Limb (tissue), 2 donors: ENCODE results near the gene SPTBN5.

Experiments used
- DNase-seq, 2 donors: peaks; one replicate each; pipeline ENCODE4 v3.0.0-alpha.2; 2016; ENCODE audit errors: extremely low spot score in 2 of 2

Gene SPTBN5

DNA sequence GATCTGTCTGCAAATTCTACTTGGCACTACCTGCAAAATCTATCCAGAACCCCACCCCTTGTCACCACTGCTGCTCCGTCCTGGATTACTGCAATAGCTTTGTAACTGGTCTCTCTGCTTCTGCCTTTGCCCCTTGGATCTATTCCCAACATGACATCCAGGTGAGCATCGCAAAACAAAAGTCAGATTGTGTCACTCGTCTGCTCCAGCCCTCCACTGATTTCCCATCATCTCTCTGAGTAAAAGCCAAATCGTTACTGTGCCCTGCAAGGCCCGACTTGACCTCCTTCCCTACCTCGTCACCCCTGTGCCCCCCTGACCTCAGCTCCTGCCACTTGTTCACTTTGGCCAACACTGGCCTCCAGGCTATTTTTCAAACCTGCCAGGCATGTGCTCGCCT, 9.4 kb downstream of the SPTBN5 start:
- no peak for DNase-seq

DNA sequence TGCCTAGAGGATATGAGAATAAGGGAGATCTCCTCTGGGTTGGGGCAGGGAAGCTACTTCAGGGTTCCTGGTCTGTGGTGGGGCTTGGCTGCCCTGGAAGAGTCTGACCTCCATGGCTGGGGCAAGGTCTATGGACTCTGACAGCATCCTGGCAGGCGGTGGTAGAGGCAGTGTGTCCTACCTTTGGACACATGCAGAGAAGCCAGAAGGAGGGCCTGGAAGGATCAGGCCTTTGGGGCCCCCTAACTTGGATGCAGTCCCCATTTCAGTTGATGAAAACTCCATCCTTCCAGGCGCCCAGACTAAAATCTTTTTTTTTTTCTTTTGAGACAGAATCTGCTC, 10.4 kb downstream of the SPTBN5 start:
- DNase-seq, result no peak

DNA sequence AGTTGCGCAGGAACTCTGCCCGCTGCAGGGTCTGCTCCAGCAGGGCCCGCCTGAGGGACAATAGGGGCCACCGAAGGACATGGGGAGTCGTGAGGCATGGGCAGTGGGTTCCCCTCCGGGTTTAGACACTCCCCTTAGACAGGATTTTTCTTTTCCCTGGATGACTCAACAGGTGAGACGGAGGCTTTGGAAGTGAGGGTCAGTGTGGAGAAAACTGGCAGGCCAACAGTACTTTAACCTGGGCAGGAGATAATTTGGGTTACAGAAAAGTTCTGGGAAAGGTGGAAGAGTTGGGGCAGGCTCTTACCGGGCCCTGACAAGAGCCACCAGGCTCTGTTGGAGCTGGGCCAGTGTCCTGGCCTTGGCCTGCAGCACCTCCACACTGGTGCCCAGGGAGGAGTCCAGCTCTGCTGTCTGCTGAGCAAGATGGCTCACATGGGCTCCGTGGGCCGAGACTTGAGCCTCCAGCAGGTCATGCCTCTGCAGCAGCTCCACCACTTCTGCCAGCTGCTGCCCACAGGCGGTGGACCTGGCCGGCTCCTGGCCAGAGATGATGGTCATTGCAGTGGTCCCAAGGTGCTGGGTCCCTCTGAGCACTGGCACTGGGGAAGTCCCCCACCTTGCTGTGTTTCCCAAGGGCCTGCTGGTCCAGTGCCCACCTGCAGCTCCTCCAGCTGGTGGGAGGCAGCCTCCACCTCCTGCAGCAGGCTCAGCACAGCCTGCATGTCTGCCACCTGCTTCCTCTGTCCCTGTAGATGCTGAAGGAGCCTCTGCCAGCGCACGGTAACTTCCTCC, 11.0 kb downstream of the SPTBN5 start:
- DNase-seq, result no peak

- DNase-seq, result peak in 1 of 2 donors; percentile 46
These were observed 11.7 kb downstream of the SPTBN5 start for GRCh38 chr15:41881920-41882688.

DNA sequence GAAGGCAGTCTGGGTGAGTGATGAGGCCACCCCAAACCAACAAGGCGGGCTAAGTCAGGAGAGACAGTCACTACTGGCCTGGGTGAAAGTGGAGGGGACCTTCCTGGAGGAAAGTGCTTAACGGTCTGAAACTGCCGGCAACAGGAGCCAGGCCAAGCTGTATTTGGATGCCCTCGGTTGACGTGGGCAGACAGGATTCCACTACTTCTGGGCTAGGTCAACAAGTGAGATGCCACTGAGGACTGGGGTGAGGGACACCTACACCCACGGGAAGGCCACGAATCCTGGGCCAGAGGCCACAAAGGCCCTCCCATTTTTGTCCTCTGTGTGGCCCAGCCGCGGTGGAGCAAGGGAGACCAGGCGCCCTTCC, 12.3 kb downstream of the SPTBN5 start:
- DNase-seq, result no peak

- DNase-seq, result no peak
These were observed 12.8 kb downstream of the SPTBN5 start for GRCh38 chr15:41881086-41881485.

- no peak for DNase-seq
These were observed 13.5 kb downstream of the SPTBN5 start for GRCh38 chr15:41880156-41880877.

DNA sequence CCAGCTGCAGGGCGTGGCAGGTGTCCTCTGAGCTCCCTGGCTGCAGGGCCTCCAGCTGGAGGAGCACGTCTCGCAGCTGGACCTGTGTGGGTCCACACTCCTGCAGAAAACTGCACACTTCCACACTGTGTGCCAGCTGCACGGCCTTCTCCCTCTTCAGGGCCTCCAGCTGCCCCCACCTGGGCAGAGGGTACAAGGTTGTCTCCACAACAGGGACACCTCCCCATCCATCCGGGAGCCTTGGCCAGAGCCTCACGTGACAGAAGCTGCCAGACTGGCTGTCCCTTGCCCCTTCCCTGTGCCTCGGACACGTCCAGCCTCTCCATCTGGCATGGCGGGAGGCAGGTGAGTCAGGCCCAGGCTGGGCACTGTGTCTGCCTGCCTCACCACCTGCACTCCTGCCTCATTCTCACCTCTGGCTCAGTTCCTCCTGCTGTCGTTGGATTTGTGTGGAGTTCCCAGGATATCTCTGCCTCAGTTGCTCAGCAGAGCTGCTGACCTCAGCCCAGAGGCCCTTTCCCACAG, 14.5 kb downstream of the SPTBN5 start:
- no peak for DNase-seq

DNA sequence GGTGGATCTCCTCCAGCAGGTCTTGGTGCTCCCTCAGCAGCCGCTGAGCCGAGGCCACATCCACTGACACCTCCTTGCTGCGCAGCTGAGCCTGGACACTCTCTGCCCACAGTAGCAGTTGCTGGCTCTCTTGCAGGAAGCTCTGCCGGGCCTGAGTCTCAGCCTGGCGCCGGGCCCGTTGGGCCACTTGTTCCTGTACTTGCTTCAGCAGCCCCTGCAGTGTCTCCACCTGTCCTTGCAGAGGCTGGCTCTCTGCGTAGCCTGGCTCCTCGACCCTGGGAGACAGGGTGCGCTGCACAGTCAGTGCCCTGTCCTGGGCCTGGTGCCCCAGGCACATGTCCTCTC, 15.5 kb downstream of the SPTBN5 start:
- DNase-seq, result no peak

DNA sequence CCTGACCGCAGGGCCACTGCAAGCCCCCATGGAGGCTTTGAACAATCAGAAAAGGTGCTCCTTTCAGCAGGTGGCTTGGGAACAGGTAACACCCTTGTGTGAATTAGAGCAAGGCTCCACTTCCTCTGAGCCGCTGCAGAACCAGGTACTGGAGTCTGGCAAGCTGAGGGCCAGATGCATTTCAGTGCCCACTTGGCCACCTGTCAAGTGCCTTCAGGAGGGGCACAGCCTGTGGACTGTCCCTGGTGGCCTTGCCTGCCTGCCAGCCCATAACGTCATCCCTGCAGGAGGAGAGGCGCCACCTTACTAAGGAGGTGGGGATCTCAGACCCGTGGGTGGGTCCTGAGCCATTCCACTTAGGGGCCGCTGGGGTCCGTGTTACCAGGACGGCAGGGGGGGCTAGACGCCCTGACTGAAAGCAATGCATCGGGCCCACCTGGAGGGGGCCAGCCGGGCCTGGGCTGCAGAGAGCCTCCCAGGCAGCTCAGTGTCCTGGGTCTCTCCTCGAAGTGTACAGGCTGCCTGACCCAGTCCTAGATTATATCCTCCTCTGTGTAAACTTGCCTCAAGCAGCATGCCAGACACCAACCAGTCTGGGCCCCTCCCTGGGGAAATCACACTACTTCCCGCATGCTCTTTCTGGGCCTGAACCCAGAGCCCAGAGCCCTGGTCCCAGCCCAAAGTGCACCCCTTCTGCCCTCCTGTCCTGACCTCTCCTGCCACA, 16.1 kb downstream of the SPTBN5 start:
- DNase-seq, result no peak

- DNase-seq, result no peak
These were observed 17.2 kb downstream of the SPTBN5 start for GRCh38 chr15:41876689-41877088.

DNA sequence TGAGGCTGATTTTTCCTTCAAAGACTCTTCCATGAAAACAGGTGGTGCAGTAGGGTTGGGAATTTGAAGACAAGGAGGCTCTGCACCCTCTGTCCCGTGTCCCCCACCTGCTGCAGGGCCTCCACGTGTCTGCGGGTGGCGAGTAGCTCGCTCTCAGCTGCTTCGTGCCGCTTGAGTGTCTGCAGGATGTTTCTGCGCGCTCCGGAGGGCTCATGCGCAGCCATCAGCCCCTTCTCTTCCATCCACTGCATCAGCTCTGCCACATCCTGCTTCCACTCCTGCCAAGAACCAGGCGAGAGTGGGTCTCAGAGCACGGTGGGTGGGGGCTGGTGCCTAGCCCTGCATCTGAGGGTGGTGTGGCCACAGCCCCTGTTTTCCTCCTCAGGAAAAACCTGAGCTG, 17.8 kb downstream of the SPTBN5 start:
- DNase-seq, result no peak

DNA sequence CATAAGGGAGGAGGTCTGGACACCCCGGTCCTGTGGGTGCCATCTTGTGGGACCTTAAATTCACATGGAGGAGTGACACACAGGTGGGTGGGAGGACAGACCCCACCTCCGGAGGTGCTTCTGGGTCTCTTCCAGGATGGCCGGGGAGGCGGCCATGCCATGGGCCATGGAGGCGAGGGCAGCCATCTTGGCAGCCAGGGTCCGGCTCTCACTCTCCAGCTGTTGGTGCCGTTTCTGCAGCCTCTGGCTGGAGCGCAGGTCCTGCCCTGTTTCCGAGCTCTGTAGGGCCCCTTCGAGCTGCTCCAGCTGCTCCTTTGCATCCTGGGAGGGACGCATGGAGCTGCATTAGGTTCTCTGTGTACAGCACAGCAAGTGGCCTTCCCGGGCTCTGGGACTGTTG, 19.1 kb downstream of the SPTBN5 start:
- DNase-seq, result no peak

DNA sequence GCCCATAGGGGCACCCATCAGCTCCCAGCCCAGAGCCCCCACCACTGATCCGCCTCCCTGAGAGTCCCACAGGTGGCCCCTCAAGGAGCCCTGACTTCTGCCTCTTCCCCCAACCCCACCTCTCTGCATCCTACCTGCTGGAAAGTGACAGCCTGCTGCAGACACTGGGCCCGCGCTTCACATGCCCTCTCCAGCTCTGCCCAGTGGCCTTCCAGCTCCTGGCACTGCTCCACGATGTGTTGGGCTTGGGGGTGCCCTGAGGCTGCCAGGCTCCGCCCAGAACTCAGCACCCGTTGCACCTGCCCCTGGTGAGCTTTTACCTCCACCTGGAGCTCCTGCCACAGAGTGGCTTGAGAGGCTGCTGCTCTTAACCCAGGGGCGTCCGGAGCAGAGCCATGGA, 20.1 kb downstream of the SPTBN5 start:
- DNase-seq, result no peak

DNA sequence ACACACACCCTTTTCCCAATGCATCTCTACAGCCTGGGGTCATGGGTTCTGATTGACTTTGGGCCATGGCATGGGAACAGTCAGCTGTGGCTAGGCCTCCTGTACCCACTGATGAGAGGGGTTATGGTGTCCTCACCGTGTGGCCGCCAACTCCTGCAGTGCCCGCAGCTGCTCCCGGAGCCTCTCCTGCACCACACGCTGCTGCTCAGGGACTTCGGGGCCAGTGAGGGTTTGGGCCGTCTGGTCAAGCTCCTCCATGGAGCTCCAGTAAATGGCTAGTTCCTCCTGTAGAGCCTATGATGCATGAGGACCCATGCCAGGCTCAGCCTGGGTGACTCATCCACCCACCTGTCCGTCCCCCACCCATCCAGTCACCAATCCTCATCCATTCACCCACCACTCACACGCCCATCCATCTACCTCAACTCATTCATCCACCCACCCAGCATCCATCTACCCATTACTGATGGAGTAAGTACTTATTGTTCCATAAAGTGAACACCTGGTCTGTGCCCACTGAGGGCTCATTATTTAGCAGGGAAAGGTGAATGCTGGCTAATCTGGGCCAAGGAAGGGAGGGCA, 21.6 kb downstream of the SPTBN5 start:
- no peak for DNase-seq

DNA sequence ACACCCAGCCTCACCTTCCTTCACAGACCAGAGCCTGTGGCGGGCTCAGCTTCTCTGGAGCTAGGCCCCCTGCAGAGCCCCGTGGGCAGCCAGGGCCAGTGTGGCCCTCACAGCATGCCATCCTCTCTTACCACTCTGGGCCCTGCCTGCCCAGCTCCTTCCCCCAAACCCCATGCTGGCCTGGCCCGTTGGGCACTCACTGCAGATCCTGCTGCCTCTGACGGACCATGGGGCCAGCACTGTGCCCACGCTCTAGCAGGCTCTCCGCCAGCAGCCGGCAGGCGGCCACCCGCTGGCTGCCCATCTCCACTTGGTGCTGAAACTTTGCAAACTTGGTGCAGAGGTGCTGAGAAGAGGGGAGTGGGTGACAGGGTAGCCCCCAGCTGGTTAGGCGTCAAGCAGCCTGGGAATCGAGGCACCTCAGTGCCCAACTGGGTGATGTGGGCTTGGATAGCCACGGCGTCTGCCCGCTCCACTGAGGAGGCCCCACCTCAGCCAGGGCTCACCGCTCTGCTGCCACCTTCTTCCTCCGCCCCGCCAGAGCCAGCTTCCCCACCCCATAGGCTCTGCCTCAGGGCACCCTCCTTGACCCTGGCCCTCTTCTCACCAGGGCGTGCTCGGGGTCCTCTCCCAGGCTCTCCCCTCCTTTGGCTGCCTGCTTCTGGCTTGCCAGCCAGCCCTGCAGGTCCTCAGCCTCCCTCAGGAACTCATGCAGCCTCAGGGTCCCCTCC, 22.5 kb downstream of the SPTBN5 start:
- no peak for DNase-seq

GRCh38 chr15:41870689-41871081, 23.2 kb downstream of the SPTBN5 start:
- DNase-seq, result no peak

GRCh38 chr15:41869770-41870688, 23.8 kb downstream of the SPTBN5 start:
- no peak for DNase-seq

DNA sequence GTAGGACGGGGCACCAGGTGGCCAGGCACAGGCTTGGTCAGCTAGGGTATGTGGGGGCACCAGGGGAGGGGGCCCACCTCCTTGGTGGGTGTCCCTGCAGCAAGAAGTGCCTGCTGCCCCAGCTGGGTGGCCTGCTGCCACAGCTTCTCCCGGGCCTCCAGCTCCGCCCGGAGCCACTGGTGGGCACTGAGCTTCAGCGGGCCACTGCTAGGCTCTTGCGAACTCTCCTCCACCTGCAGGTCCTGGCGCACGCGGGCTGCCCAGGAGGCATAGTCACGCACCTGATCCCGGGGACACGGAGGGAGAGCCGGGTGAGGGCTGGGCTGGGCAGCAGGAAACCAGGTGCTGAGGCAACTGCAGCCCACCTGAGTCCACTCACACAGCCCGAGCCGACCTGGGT, 25.5 kb downstream of the SPTBN5 start:
- DNase-seq, result no peak
